DOHH2 (cell line): ENCODE measurements around the gene CTDP1.

ENCODE experiments used
- H3F3A ChIP-seq: fragments of 200-600 bp; sonication (generic), shearing (Covaris generic); 2 replicates; pipeline ENCODE4 v1.6.0; 2016; ENCODE audit warnings: antibody characterized with exemption, mild to moderate bottlenecking; ENCODE audit not compliant: control insufficient read depth, insufficient read depth
- H3K27ac ChIP-seq: fragments of 200-600 bp; sonication (generic); 2 replicates; pipeline ENCODE4 v1.5.1; 2014; ENCODE audit warnings: low read depth, mild to moderate bottlenecking, low read length, moderate library complexity
- H3K27me3 ChIP-seq: fragments of 200-600 bp; sonication (generic); 2 replicates; pipeline ENCODE4 v1.6.1; 2014; ENCODE audit warnings: mild to moderate bottlenecking, low read length, mixed read lengths; ENCODE audit not compliant: control insufficient read depth
- H3K36me3 ChIP-seq: fragments of 200-600 bp; sonication (generic); 2 replicates; pipeline ENCODE4 v1.6.1; 2014; ENCODE audit warnings: mild to moderate bottlenecking, low read length, moderate library complexity, mixed read lengths; ENCODE audit not compliant: control insufficient read depth
- H3K4me1 ChIP-seq: fragments of 200-600 bp; sonication (generic); 2 replicates; pipeline ENCODE4 v1.6.1; 2014; ENCODE audit warnings: mild to moderate bottlenecking, low read length, mixed read lengths; ENCODE audit not compliant: control insufficient read depth
- H3K4me2 ChIP-seq: fragments of 200-600 bp; sonication (generic); 2 replicates; pipeline ENCODE4 v1.6.0; 2014; ENCODE audit warnings: mild to moderate bottlenecking, low read length, moderate library complexity
- H3K4me3 ChIP-seq: fragments of 200-600 bp; sonication (generic); 2 replicates; pipeline ENCODE4 v1.5.1; 2014; ENCODE audit warnings: mild to moderate bottlenecking, low read length, mixed read lengths
- H3K79me2 ChIP-seq: fragments of 200-600 bp; sonication (generic); 2 replicates; pipeline ENCODE4 v1.6.1; 2014; ENCODE audit warnings: mild to moderate bottlenecking, low read length, mixed read lengths; ENCODE audit not compliant: control insufficient read depth
- H3K9me2 ChIP-seq: fragments of 200-600 bp; sonication (generic); replicated peaks from 2 replicates; pipeline ENCODE4 v1.6.1; 2014; ENCODE audit warnings: mild to moderate bottlenecking, low read length, mixed read lengths; ENCODE audit not compliant: control insufficient read depth
- H3K9me3 ChIP-seq: fragments of 200-600 bp; sonication (generic); 2 replicates; pipeline ENCODE4 v1.6.1; 2014; ENCODE audit warnings: antibody characterized with exemption, low read length, mixed read lengths; ENCODE audit not compliant: control insufficient read depth, insufficient read depth
- H4K20me1 ChIP-seq: fragments of 200-600 bp; sonication (generic); 2 replicates; pipeline ENCODE4 v1.6.0; 2014; ENCODE audit warnings: low read depth, mild to moderate bottlenecking, antibody characterized with exemption, low read length, moderate library complexity; ENCODE audit not compliant: control insufficient read depth, insufficient read depth
- EZH2phosphoT487 ChIP-seq: fragments of 200-600 bp; sonication (generic); IDR thresholded peaks from 2 replicates; pipeline ENCODE4 v1.6.1; 2017; ENCODE audit warnings: borderline replicate concordance, mild to moderate bottlenecking, antibody characterized with exemption, low read length, moderate library complexity, mixed read lengths
- TF ChIP-seq, protein P1 (sequence below): fragments of 200-600 bp; sonication (generic); IDR thresholded peaks from one replicate; pipeline ENCODE4 v1.5.1; 2014; ENCODE audit warnings: antibody characterized with exemption, mild to moderate bottlenecking, low read depth, low read length; ENCODE audit not compliant: poor library complexity, severe bottlenecking

CTDP1 gene

DNA sequence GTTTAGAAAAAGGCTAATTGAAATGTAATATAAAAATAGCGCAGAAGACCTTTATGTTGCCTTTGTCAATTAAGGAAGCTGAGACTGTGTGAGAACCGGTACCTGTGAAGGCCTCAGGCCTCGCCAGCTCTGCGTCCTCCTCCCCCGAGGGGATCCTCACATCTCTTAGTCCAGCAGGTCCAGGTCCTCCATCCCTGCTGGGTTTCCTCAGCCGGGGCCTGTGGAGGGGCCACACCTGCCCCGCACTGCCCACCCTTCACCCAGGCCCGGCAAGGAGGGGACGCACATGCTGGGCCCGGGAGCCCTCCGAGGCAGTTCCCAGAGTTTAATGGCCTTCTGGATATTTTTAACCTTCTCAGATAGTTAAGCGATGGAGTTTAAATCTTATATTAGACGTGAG, 121.6 kb downstream of the CTDP1 start:
- TF ChIP-seq EZH2phosphoT487, result no peak
- Histone ChIP-seq H3K9me2 (no peaks in the 10 kb centered on the region), H3K36me3 (no peaks in the 10 kb centered on the region), H3K79me2 (no peaks in the 10 kb centered on the region), H3K4me3 (no peak overlapping the region), H4K20me1 (no peaks in the 10 kb centered on the region), H3K4me1 (peaks cover 34% of the 10 kb centered on the region), H3K27me3 (peaks cover 4% of the 10 kb centered on the region; the same call in 1 of the 2 replicates), H3K4me2 (no peak overlapping the region), H3K27ac (no peak overlapping the region), H3F3A (no peaks in the 10 kb centered on the region; the same call in none of the 2 replicates), H3K9me3 (no peaks in the 10 kb centered on the region)

DNA sequence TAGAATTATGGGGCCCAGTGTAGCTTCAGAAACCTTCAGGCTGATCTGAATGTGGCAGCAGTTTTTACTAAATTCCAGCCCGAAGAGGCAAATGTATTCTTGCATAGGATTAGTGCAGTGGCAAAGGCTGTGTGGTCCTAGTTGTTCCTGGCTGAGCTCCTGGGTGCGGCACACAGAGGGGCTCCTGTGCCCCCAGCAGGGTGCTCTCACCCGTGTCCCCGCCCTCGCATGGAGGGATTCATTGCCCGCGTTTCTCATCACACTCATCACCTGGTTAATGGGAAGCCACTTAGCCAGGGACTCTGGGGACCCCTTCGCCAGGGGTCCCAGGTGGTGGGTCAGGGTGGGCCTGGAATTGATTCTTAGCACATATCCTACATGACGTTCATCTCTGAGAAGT, 122.0 kb downstream of the CTDP1 start:
- Histone ChIP-seq H3K79me2 (no peaks in the 10 kb centered on the region), H3K4me3 (no peak overlapping the region), H3F3A (no peaks in the 10 kb centered on the region; the same call in none of the 2 replicates), H3K4me1 (peaks cover 38% of the 10 kb centered on the region), H3K27ac (no peak overlapping the region), H3K4me2 (no peak overlapping the region), H3K9me3 (no peaks in the 10 kb centered on the region), H3K9me2 (no peaks in the 10 kb centered on the region), H3K27me3 (peaks cover 4% of the 10 kb centered on the region; the same call in 1 of the 2 replicates), H3K36me3 (no peaks in the 10 kb centered on the region), H4K20me1 (no peaks in the 10 kb centered on the region)
- TF ChIP-seq, protein P1, sequence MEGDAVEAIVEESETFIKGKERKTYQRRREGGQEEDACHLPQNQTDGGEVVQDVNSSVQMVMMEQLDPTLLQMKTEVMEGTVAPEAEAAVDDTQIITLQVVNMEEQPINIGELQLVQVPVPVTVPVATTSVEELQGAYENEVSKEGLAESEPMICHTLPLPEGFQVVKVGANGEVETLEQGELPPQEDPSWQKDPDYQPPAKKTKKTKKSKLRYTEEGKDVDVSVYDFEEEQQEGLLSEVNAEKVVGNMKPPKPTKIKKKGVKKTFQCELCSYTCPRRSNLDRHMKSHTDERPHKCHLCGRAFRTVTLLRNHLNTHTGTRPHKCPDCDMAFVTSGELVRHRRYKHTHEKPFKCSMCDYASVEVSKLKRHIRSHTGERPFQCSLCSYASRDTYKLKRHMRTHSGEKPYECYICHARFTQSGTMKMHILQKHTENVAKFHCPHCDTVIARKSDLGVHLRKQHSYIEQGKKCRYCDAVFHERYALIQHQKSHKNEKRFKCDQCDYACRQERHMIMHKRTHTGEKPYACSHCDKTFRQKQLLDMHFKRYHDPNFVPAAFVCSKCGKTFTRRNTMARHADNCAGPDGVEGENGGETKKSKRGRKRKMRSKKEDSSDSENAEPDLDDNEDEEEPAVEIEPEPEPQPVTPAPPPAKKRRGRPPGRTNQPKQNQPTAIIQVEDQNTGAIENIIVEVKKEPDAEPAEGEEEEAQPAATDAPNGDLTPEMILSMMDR, result no peak
- TF ChIP-seq EZH2phosphoT487, result no peak

DNA sequence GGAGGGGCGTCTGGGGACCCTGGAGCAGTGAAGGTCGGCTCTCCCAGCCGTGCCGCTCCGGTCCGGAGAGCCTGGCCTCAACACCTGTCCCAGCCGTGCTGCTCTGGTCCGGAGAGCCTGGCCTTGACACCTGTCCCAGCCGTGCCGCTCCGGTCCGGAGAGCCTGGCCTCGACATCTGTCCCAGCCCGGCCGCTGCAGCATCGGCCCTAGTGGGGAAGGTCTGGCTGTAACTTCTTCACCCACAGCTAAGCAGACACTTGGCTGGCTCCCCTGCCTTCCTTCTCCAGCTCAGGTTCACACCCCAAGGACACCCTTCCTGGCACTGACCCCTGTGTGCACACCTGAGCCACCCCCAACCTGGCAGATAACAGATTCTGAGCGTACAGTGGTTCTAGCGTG, 122.7 kb downstream of the CTDP1 start:
- Histone ChIP-seq H3K4me2 (no peak overlapping the region), H3K27me3 (peaks cover 3% of the 10 kb centered on the region; the same call in 1 of the 2 replicates)

DNA sequence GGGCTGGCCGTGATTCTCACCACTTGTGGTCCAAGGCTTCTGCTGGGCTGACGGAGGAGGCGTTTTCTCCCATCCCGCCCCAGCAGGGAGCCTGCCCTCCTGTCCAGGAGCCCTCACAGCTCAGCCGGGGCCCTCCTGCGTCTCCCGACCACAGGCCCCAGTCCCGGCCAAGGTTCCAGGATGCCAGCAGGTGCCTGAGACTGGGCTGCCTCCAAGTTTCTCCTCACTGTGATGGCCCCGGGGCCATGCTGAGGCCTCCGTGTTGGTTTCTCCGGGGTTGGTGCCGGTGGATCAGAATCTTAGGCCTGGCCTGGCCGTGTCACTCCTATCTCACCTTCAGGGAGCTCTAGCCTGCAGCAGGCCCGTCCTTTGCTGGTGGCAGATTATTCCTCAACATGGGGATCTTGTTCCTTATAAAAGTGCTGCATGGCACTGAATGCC, 124.0 kb downstream of the CTDP1 start:
- no peaks in the 10 kb centered on the region for H3K27me3 ChIP-seq
- H3K36me3 ChIP-seq, result no peaks in the 10 kb centered on the region
- H3K4me2 ChIP-seq, result no peak overlapping the region
- no peaks in the 10 kb centered on the region; the same call in none of the 2 replicates for H3F3A ChIP-seq
- H3K27ac ChIP-seq, result no peak overlapping the region
- H4K20me1 ChIP-seq, result no peaks in the 10 kb centered on the region
- no peaks in the 10 kb centered on the region for H3K79me2 ChIP-seq
- H3K4me3 ChIP-seq, result no peak overlapping the region
- peaks cover 39% of the 10 kb centered on the region for H3K4me1 ChIP-seq
- H3K9me2 ChIP-seq, result no peaks in the 10 kb centered on the region
- no peak for TF ChIP-seq EZH2phosphoT487
- H3K9me3 ChIP-seq, result no peaks in the 10 kb centered on the region

More for the DNA sequence above, 122.7 kb downstream of the CTDP1 start:
- H3K4me1 ChIP-seq, result peaks cover 39% of the 10 kb centered on the region
- H3K4me3 ChIP-seq, result no peak overlapping the region
- H3K9me3 ChIP-seq, result no peaks in the 10 kb centered on the region
- no peak overlapping the region for H3K27ac ChIP-seq
- no peaks in the 10 kb centered on the region for H3K9me2 ChIP-seq
- H4K20me1 ChIP-seq, result no peaks in the 10 kb centered on the region
- no peaks in the 10 kb centered on the region for H3K79me2 ChIP-seq
- TF ChIP-seq, protein P1, result no peak
- TF ChIP-seq EZH2phosphoT487, result no peak
- no peaks in the 10 kb centered on the region for H3K36me3 ChIP-seq
- H3F3A ChIP-seq, result no peaks in the 10 kb centered on the region; the same call in none of the 2 replicates
